DND-41 (cell line): ENCODE results near the gene DNAH10.

Experiments
- CTCF ChIP-seq: IDR thresholded peaks from 2 replicates; pipeline ENCODE4 v1.5.1; 2012; ENCODE audit warnings: borderline replicate concordance, low read length, moderate library complexity, mild to moderate bottlenecking; ENCODE audit not compliant: poor library complexity, severe bottlenecking; ENCODE audit errors: extremely low read depth
- EZH2 ChIP-seq: IDR thresholded peaks from 3 replicates; pipeline ENCODE4 v1.6.1; 2012; ENCODE audit warnings: borderline replicate concordance, low read depth, mild to moderate bottlenecking, moderate library complexity, low read length, inconsistent platforms; ENCODE audit not compliant: severe bottlenecking

GRCh38 chr12:123906711-123907420 lies 144.8 kb downstream of the DNAH10 start:
- TF ChIP-seq EZH2 = no peak
- TF ChIP-seq CTCF = no peak
